ENCODE measurements around the gene TNFRSF1A.

TNFRSF1A gene

GRCh38 chr12:6336889-6337853, 4.7 kb downstream of the TNFRSF1A start:
- no peak for DNase-seq

- DNase-seq: peak; percentile 58
Observed at GRCh38 chr12:6336079-6336888, 5.6 kb downstream of the TNFRSF1A start.

- DNase-seq: no peak
Observed at GRCh38 chr12:6335451-6336078, 6.3 kb downstream of the TNFRSF1A start.

GRCh38 chr12:6334940-6335450, 6.9 kb downstream of the TNFRSF1A start:
- no peak for DNase-seq

GRCh38 chr12:6334359-6334758, 7.5 kb downstream of the TNFRSF1A start:
- DNase-seq: no peak

- no peak for DNase-seq
Observed at GRCh38 chr12:6333566-6333965, 8.3 kb downstream of the TNFRSF1A start.

GRCh38 chr12:6333029-6333428, 8.8 kb downstream of the TNFRSF1A start:
- DNase-seq: no peak

- DNase-seq: no peak
Observed at GRCh38 chr12:6332459-6332858, 9.4 kb downstream of the TNFRSF1A start.

GRCh38 chr12:6330999-6331714, 10.7 kb downstream of the TNFRSF1A start:
- no peak for DNase-seq

- no peak for DNase-seq
Observed at GRCh38 chr12:6330192-6330591, 11.7 kb downstream of the TNFRSF1A start.

- no peak for DNase-seq
Observed at GRCh38 chr12:6329703-6330064, 12.2 kb downstream of the TNFRSF1A start.

- DNase-seq: no peak
Observed at GRCh38 chr12:6328945-6329702, 12.8 kb downstream of the TNFRSF1A start.

- DNase-seq: no peak
Observed at GRCh38 chr12:6328045-6328779, 13.7 kb downstream of the TNFRSF1A start.

GRCh38 chr12:6327229-6328041, 14.4 kb downstream of the TNFRSF1A start:
- no peak for DNase-seq

- DNase-seq: peak; percentile 57
Observed at GRCh38 chr12:6326316-6327228, 15.3 kb downstream of the TNFRSF1A start.

GRCh38 chr12:6324936-6325750, 16.7 kb downstream of the TNFRSF1A start:
- no peak for DNase-seq

- no peak for DNase-seq
Observed at GRCh38 chr12:6323995-6324711, 17.7 kb downstream of the TNFRSF1A start.

Measured in NCI-H1436 (cell line).